Mesenchymal stem cell (in vitro differentiated cells and primary cell): ENCODE measurements around the gene ZNF320. TPM values are rescaled to one million over a fixed set of nuclear protein-coding genes. Genes with fewer than 3 reads are reported as not detected.

ENCODE experiments used
- small RNA-seq: library from polyadenylated mRNA; stranded (forward); fragments of <200 nt; extraction: miRNeasy Mini kit (QIAGEN cat#:217004); gene quantifications from one replicate; pipeline ENCODE3, GENCODE V24; 2013; ENCODE audit warnings: low read depth

ZNF320 gene

Small RNAs within 50 kb of the gene (small RNA-seq; reads per million reads assigned to genes)
- gene ZNF320: not detected
